ENCODE data around the gene DEAF1. TPM values are rescaled to one million over a fixed set of nuclear protein-coding genes. Genes with fewer than 3 reads are reported as not detected.
"Not testable (repeated sequence)": the region's sequence is repeated elsewhere in the genome, so short reads cannot be mapped to it uniquely, and the experiment has no call there.

DEAF1 gene
- polyA plus RNA-seq, 3 donors, result 18.3 to 28.0 (median 18.8) TPM

- WGBS, 3 donors, result 89 to 92% (median 91%) methylated on average over 18 of the region's 18 CpGs
Measured at GRCh38 chr11:691710-692590, 3.1 kb downstream of the DEAF1 start.

GRCh38 chr11:690738-691633, 4.0 kb downstream of the DEAF1 start:
- 60 to 83% (median 82%) methylated on average over 26 to 27 of the region's 27 CpGs for WGBS, 3 donors
- no peak overlapping the region for H3K27ac ChIP-seq (ENCODE audit: low read depth, low read length)

More at GRCh38 chr11:691710-692590, 3.1 kb downstream of the DEAF1 start:
- no peak overlapping the region for H3K27ac ChIP-seq (ENCODE audit: low read depth, low read length)

- 93 to 97% (median 93%) methylated on average over 3 of the region's 3 CpGs for WGBS, 3 donors
- not testable (repeated sequence) for H3K27ac ChIP-seq (ENCODE audit: low read depth, low read length)
Measured at GRCh38 chr11:690244-690643, 4.8 kb downstream of the DEAF1 start.

GRCh38 chr11:689625-690024, 5.4 kb downstream of the DEAF1 start:
- WGBS, 3 donors, result 73 to 84% (median 73%) methylated on average over 7 of the region's 7 CpGs
- H3K27ac ChIP-seq (ENCODE audit: low read depth, low read length), result no peak overlapping the region

- H3K27ac ChIP-seq (ENCODE audit: low read depth, low read length), result no peak overlapping the region
- 67 to 72% (median 67%) methylated on average over 9 of the region's 9 CpGs for WGBS, 3 donors
Measured at GRCh38 chr11:688681-689080, 6.3 kb downstream of the DEAF1 start.

- no peak overlapping the region for H3K27ac ChIP-seq (ENCODE audit: low read depth, low read length)
- 84 to 92% (median 91%) methylated on average over 13 of the region's 13 CpGs for whole genome bisulfite sequencing, 3 donors
Measured at GRCh38 chr11:687751-688150, 7.3 kb downstream of the DEAF1 start.

- no peak overlapping the region for H3K27ac ChIP-seq (ENCODE audit: low read depth, low read length)
- WGBS, 3 donors, result 89 to 92% (median 89%) methylated on average over 30 of the region's 30 CpGs
Measured at GRCh38 chr11:686451-687243, 8.4 kb downstream of the DEAF1 start.

- H3K27ac ChIP-seq (ENCODE audit: low read depth, low read length), result no peak overlapping the region
Measured at GRCh38 chr11:680970-681369, 14.1 kb downstream of the DEAF1 start.

GRCh38 chr11:680476-680875, 14.5 kb downstream of the DEAF1 start:
- H3K27ac ChIP-seq (ENCODE audit: low read depth, low read length), result no peak overlapping the region
- WGBS, 3 donors, result 79 to 84% (median 83%) methylated on average over 19 of the region's 19 CpGs

More at GRCh38 chr11:680970-681369, 14.1 kb downstream of the DEAF1 start:
- WGBS, 3 donors, result 89 to 94% (median 94%) methylated on average over 13 of the region's 13 CpGs

GRCh38 chr11:679271-680207, 15.5 kb downstream of the DEAF1 start:
- 93 to 97% (median 96%) methylated on average over 36 of the region's 36 CpGs for WGBS, 3 donors
- no peak overlapping the region for H3K27ac ChIP-seq (ENCODE audit: low read depth, low read length)

GRCh38 chr11:678297-678696, 16.7 kb downstream of the DEAF1 start:
- no peak overlapping the region for H3K27ac ChIP-seq (ENCODE audit: low read depth, low read length)
- 89 to 97% (median 95%) methylated on average over 3 of the region's 3 CpGs for WGBS, 3 donors

- WGBS, 3 donors, result 89 to 92% (median 91%) methylated on average over 17 of the region's 17 CpGs
- H3K27ac ChIP-seq (ENCODE audit: low read depth, low read length), result no peak overlapping the region
Measured at GRCh38 chr11:674406-674805, 20.6 kb downstream of the DEAF1 start.

- no peak overlapping the region for H3K27ac ChIP-seq (ENCODE audit: low read depth, low read length)
- 90 to 95% (median 94%) methylated on average over 8 of the region's 8 CpGs for WGBS, 3 donors
Measured at GRCh38 chr11:673866-674265, 21.2 kb downstream of the DEAF1 start.

- H3K27ac ChIP-seq (ENCODE audit: low read depth, low read length), result no peak overlapping the region
- 62 to 80% (median 62%) methylated on average over 11 of the region's 11 CpGs for WGBS, 3 donors
Measured at GRCh38 chr11:665704-666281, 29.2 kb downstream of the DEAF1 start.

GRCh38 chr11:665062-665703, 29.8 kb downstream of the DEAF1 start:
- 77 to 85% (median 79%) methylated on average over 13 to 15 of the region's 15 CpGs for WGBS, 3 donors
- H3K27ac ChIP-seq (ENCODE audit: low read depth, low read length), result no peak overlapping the region

GRCh38 chr11:662689-663274, 32.2 kb downstream of the DEAF1 start:
- 54 to 59% (median 55%) methylated on average over 15 of the region's 15 CpGs for WGBS, 3 donors
- no peak overlapping the region for H3K27ac ChIP-seq (ENCODE audit: low read depth, low read length)
